NCI-H146 (cell line): ENCODE measurements around the gene CDK14.

ENCODE experiments used
- DNase-seq: peaks from one replicate; lab custom pipeline; 2025; lab: John Stamatoyannopoulos, UW

Gene CDK14

DNA sequence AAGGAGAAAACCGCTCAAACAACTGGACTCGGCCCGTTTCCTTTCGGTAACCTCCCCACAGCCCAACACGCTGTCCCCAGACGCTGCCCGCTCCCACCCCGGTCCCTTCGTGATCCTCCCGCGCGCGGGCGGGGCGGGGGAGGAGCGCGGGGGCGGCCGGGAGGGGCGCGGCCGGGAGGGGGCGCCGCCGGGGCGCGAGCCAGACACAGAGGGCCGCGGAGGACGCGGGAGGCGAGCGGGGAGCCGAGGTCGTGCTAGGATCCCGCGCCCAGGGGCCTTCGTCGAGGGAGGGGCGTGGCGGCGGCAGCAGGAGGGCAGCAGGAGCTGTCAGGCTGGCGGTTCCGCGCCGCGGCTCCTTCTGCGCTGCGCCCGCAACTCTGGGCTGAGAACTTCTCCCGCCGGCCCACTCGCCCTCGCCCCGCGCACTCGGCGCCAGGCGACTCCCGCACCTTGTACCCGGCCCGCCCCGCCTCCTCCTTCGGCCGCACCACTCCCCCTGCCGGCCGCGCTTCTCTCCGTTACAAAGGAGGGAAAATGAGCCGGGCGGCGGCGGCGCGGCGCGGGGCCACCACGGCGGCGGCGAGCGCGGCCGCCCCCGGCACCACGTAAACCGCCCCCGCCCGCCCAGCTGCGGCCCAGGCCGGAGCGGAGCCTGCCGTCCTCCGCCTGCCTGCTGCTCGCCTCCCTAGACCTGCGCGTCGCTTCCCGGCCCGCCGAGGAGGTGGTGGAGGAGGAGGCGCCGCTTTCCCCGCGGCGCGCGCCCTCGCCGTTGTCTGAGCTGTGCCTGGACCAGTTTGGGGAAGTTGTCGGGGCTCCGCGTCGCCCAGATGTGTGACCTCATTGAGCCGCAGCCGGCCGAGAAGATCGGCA is at the start of gene CDK14:
TSS of gene CDK14 (plus strand) at position 521 of the 870 bp plus-strand sequence. CDS start at position 828, 307 bp downstream.
- peak; percentile 83 for DNase-seq

DNA sequence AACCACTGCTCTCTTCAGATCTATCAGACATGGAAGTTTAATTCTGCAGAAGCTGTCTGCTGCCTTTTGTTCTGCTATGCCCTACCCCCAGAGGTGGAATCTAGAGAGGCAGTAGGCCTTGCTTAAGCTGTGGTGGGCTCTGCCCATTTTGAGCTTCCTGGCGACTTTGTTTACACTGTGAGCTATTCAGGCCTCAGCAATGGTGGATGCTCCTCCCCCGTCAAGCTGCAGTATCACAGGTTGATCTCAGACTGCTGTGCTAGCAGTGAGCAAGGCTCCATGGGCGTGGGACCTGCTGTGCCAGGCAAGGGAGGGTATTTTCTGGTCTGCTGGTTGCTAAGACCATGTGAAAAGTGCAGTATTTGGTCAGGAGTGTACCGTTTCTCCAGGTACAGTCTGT is 45.1 kb upstream of the CDK14 start:
- DNase-seq: peak; percentile 3

DNA sequence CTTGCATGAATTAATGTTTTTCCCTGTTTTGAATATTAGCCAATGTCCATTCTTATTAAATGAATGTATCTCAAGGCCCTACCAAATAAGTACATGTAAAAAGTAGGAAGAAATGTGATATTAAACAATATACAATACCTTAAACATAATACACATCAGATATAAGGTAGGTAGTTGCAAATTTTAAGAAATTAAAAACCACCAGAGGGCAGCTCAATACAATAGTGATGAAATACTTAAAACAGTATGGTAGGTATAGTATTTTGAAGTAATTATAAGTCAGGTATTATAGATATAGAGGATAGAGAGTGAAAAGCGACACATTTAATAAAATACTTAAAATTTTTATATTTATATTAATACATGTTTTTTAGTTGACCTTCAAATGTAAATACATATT is 43.6 kb upstream of the CDK14 start:
- no peak for DNase-seq

DNA sequence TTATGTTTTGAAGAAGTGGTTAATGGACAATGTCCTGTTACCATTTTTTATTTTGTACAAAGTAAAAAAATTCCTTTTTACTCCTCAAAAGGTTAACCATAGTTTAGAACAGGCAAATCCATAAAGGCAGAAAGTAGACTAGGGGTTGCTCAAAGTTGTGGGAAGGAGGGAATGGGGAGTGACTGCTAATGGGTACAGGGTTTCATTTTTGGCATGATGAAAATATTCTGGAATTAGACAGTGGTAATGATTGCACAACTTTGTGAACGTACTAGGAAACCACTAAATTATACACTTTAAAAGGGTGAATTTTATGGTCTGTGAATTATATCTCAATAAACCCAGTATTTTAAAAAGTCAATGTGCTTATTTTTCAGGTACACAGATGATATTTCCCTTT is 35.4 kb upstream of the CDK14 start:
- no peak for DNase-seq

DNA sequence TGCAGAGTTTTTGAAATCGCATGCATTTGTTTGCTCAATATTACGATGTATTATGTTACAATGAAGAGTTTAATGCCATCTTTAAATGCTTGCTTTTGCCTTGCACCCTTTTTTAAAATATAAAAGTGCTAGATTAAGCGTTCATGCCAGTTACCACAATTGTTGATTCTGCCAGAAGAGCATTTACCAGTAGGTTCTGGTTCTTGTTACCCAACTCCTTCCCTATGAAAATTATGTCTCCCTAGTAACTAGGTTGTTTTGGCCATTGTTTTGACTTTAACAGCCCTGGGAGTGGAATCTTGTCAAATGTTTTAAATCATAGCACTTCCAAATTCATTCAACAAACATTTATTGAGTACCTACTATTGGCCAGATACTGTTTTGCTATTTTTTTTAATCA is 32.8 kb upstream of the CDK14 start:
- no peak for DNase-seq

DNA sequence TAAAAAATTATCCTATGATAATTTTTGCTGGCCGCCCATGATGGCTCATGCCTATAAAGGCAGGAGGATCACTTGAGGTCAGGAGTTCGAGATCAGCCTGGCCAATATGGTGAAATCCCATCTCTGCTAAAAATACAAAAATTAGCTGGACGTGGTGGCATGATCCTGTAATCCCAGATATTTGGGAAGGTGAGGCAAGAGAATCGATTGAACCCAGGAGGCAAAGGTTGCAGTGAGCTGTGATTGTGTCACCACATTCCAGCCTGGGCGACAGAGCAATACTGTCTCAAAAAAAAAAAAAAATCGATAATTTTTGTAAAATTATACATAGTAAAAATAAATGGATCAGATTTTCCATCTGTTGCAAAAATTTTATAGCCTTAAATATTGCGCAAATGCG is 31.7 kb upstream of the CDK14 start:
- DNase-seq: no peak

DNA sequence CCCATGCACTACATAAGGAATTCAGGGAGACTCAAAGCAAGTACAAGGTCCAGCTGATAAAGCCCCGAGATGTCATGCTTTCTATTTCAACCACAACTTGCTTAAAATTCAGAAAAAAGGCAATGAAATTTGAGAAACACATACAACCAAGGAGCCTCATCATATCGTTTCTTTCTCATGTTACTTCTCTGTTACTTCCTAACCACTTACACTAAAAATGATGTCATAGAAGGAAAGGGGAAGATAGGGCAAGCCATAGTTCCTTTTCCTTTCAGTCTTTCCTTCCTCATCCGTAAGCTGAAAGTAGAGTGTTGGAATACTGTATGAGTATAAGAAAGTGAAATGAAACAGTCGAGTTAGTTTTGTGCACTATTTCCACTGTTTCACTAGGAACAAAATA is 27.9 kb upstream of the CDK14 start:
- DNase-seq: no peak

DNA sequence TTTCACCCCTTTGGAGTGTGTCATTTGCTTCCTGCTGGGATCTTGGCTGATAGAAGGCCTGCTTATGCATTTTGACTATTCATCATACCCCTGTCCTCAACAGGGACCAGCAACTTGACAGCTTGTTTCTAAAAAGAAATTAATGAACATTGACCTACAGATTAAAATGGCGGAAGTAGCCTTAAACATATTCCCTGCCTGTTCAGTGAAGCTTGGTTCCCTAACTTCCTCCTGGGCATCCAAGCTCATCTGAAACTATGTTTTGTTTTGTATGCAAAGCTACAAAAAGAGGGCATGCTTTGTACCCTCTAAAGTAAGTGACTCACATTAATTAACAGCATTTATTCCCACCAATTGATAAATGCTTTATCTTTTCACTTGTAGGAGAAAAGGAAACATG is 26.8 kb upstream of the CDK14 start:
- DNase-seq: no peak

DNA sequence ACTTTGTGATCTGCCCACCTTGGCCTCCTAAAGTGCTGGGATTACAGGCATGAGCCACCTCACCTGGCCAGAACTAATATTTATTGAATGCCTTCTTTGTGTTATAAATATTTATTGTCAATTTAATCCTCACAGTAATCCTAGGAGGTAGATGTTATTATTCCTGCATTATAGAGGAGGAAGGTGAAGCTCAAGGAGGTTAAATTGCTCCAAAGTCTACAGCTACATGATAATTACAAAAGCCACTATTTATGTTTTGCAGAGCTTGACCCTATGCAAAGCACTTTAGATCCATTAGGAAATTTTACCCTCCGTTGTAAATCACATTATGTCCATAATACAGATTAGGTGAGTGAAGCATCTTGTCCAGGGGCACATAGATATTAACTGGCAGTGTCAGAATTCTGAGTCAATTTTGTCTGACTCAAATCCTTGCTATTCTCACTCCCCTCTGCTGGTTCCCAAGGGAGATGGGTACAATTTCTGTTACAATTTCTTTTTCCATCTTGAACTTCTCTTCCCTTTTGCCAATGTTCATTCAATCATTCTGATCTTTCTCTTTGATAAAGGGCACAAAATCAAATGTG is 25.7 kb upstream of the CDK14 start:
- DNase-seq: no peak

DNA sequence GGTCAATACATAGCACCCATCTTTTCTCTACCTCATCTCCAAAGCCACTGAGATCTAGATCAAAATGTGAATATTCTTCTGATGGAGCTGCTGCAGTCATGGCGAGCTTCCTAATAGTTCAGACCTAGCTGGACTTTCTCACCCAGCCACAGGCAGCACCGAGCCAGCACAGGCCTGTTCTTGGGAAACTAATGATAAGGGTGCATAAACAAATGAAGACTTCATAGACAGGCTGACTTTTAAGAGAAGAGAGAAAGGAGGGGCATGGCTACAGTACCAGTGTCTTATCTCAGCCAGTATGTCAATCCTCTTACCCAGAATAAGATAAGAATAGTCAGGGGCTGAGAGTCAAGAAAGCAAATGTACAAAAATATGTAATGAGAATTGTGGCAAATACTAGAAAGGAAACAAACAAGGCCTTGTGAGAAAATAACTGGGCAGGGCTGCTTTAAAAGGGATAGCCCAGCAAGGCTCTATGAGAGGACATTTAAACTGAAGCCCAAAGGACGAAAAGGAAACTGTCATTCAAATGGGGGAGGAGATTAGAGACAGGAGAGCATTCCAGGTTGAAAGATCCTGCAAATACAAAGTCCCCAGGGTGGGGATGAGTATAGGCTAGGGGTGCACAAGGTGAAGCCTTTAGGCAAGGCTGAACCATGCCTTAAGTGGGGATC is 21.8 kb upstream of the CDK14 start:
- no peak for DNase-seq

DNA sequence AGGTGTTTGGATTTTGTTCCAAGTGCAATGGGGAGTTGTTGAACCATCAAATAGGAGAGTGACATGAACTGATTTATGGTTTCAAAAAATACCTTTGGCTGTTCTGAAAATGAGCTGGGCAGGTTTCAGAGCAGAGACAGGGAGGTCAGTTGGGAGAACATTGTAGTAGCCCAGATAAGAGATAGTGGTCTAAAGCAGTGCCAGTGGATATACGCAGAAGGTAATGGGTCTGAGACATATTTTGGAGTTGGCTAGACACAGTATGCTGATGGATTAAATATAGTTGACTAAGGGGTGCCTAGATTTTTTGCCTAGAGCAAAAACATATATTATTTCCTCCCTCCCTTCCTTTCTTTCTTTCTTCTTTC is 21.3 kb upstream of the CDK14 start:
- no peak for DNase-seq

DNA sequence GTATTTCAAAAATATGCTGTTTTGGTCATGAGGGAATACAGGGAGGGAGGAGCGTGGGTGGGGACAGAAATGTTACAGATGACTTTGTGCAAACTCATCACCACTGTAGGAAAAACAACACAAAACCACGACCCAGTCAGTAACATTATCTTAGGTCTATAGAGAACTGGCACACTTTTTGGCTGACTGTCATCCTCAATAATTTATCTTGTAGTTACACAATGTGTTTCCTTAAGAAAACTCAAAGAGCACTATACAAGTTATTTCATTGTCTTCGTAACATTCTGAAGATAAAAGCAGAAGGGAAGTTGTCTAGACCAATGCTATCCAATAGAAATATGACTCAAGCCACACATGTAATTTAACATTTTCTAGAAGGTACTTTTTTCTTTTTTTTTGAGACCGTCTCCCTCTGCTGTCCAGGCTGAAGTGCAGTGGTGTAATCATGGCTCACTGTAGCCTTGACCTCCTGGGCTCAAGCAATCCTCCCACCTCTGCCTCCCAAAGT is 16.9 kb upstream of the CDK14 start:
- DNase-seq: no peak

DNA sequence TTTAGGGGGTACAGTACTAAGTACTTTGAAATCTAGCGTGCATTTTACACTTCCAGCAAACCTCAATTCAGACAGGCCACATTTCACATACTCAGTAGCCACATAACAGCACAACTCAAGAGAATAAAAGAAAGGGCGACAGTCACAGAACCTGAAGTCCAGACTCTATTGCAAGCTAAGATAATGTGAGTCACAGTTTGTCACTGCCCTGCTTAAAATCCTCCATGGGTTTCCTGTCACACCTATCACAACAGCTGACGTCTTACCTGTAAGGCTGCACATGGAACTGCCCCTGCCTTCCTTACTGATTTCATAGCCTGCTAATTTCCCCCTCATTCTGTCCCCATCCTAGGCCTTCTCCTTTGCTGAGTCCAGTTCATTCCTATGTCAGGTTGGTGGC is 16.1 kb upstream of the CDK14 start:
- no peak for DNase-seq

DNA sequence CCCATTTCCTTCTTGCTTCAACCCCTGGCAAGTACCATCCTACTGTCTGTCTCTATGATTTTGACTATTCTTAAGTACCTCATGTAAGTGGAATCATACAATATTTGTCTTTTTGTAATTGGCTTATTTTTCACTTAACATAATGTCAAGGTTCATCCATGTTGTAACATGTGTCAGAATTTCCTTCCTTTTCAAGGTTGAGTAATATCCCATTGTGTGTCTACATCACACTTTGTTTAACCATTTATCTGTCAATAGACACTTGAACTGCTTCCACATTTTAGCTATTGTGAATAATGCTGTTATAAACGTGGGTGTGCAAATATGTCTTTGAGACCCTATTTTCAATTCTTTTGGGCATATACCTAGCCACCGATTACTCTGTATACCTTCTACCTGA is 14.0 kb upstream of the CDK14 start:
- DNase-seq: no peak

DNA sequence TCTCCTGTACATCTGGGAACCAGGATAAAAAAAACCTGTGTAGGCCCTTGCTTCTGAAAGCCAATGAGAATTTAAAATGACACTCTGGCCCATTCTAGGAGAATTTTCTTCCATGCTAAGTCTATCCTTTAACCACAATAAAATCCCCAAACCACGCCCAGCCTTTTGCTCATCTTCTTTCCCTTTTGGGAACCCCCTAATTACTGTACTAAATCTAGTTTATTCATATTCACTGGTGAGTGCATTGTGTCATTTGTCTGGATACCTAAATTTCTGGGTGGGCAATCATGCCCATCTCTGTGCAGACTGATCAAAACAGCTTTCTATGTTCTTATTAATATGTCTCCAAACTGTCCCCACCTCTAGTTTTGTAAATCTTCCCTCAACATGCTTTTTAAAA is 11.7 kb upstream of the CDK14 start:
- no peak for DNase-seq

DNA sequence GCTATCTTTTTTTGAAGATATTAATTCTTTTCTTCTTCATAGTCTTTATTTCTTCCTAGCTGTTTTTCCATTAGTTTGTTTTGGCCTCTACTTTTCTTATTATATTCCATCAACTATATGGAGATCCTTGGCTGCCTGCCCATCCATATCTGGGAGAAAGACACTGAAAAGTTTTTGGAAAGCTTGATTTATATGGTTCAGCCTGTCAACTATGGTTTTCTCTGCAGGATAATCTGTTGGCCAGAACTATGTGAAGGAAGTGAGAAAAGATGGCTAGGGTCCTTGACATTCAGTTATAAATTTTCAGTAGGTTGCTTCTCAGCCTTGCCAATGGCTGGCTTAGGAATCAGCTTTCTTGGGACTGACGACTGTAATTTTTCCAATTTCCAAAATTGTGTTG is 10.0 kb upstream of the CDK14 start:
- DNase-seq: no peak

DNA sequence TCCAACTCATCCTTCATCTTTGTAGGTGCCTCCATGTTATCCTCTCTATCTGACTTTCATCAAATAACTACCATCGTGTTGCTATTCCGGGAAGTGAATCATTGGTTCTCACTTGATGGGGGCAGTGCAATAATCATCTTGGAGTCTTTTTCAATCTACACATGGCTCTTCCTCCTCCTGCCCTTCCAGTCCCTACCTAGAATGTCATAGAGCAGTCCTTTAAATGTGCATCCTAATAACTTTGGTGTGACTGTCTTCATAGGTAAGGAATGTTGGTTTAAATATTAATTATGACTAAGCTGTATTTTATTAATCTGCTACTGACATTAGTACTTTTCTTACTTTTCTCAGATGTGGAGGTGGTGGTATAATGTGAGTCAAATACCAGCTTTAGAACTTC is 8.4 kb upstream of the CDK14 start:
- no peak for DNase-seq

DNA sequence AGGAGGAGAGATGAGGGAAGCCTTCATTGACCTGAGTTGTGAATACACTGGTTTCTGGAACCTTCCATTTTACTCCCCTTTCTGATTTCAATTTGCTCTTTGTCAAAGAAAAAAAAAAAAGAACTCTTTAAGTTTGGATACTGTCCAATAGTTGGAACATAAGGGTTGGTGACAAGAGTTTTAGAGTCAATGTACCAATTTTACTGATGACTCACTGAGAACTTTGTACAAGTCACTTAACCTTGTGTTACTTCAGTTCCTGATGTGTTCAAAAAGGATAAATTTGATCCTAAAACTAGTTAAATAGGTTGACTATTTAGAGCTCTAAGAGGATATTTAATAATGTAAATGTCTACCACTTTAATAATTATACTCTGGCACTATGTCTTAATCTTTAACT is 4.1 kb upstream of the CDK14 start:
- no peak for DNase-seq

DNA sequence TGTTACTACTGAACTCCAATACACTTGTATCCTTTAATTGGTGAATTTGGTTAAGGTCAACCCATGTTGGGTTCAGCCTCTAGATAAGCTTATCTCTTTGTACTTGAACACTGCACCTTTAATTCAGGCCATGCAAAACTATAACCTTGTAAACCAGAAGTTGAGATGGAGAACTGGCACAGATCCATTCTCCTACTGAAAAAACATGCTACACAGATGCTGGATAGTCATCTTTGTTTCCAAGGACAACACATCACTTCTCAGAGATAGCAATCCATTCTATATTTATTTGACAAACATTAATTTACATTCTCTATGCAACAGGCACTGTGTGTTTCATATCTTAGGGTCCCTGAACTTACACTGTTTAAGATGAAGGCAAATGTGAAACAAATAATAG is 2.9 kb upstream of the CDK14 start:
- DNase-seq: no peak

DNA sequence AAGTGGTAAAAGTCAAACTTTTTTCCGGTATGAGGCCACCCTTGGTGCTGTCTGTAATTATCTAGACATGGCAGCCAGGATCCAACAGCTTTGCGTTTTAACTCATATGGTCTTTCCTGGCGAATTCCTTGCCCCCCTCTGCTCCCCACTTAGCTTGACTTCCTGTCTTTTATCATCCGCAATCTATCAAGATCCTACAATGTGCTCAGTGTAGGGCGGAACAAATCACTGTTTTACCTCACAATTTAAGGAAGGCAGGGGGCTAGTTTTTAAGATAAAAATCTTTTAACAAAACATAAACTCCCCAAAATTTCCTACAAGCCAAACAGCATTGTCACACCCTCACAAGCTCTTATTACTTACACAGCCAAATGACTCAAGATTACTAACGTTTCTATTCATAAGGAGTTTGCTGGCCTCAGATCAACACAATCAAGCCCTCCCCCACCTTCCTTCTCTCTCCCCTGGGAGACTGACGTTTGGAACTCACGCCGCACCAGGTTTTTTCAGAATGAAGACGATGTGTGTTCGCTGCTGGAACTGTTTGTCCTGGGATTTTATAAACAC is 1.3 kb upstream of the CDK14 start:
- DNase-seq: peak; percentile 14

DNA sequence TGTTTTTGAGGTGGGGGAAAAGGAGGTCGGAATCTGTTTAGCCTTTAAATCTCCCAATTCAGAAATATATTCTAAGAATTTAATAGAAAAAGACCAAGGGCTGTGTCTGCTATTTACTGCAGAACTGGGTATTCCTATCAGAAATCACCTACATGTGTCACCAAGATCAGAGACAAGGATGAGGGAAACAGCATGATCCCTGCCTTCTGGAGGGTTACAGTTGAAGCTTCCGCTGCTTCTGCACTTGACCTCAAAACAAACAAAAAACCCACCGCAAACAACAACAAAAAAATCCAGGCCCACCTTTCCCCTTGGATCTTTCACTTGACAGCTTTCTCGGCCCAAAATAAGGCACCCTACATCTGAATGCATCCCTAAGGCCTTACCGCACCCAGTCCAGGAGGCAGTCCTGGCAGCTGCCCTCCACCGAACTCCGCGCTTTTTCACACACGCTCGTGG is 750 bp upstream of the CDK14 start:
- DNase-seq: no peak

DNA sequence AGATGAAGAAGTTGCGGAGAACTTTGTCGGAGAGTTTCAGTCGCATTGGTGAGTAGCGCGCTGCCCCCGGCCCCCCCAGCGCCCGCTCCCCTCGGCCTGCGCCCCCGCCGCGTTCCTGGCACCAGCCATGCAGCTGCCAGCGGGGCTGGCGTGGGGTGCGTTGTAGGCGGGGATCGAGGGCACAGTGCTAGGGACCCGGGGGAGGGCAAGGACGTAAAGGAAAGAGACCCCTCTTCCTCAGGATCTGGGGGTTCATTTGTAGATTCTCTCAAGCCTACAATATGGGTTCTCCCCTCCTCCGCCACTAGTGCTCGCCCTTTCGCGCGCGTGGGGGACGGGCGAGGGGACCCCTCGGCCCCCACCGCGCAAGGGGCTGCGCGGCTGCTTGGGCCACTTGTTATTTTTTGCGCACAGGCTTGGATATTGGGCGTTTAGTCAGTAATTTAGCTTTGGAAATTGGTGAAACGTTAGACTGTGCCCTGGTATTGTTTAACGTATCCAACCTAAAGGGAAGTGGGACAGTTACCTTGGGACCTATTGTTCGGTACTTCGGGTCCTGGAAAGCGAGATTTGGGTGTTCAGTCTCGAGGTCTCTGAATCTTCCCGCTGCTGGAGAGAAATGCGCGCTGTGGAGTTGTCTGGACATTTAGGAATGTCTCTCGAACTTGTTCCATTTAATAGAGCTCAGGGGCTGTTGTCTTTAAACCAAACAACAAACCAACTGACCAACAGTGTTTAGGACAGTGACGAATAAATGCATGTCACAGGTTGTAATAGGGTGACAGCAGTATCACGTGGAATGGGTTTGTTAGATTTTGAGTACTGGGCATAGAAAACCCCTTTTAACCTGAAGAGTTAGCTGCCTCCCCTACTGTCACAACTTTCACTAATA is 796 bp downstream of the CDK14 start:
- DNase-seq: peak; percentile 37
